CD4-positive, CD25-positive, alpha-beta regulatory T cell (primary cell): ENCODE results near the gene CBX3. TPM values are rescaled to one million over a fixed set of nuclear protein-coding genes. Genes with fewer than 3 reads are reported as not detected.
"Not testable (repeated sequence)": the region's sequence is repeated elsewhere in the genome, so short reads cannot be mapped to it uniquely, and the experiment has no call there.

Source experiments
- ATAC-seq, 2 donors: fragments of 150-1000 bp; cut with Tn5 transposase; one replicate each; pipeline ENCODE4 v1.10.0; 2021; ENCODE audit warnings: low read depth in 2 of 2, moderate number of reproducible peaks in 2 of 2, moderate library complexity in 1 of 2
- DNase-seq, 3 donors: peaks; one replicate each; pipeline versions ENCODE4 v3.0.0 to v3.0.0-alpha.2; 2012 to 2022; ENCODE audit warnings: mixed read lengths in 1 of 3
- H3K27ac ChIP-seq: one replicate; pipeline ENCODE4 v1.7.0; 2013; ENCODE audit warnings: mild to moderate bottlenecking, low read length; ENCODE audit not compliant: insufficient read depth, poor library complexity, severe bottlenecking
- H3K27me3 ChIP-seq: one replicate; pipeline ENCODE4 v1.7.0; 2013; ENCODE audit warnings: low read length; ENCODE audit not compliant: control insufficient read depth, insufficient read depth
- H3K36me3 ChIP-seq: one replicate; pipeline ENCODE4 v1.7.0; 2013; ENCODE audit warnings: mild to moderate bottlenecking, low read length, moderate library complexity; ENCODE audit not compliant: control insufficient read depth, insufficient read depth
- H3K4me1 ChIP-seq: 2 replicates; pipeline ENCODE4 v1.7.0; 2013; ENCODE audit warnings: mild to moderate bottlenecking, low read length; ENCODE audit not compliant: insufficient read depth, control insufficient read depth, poor library complexity, severe bottlenecking
- H3K4me3 ChIP-seq: one replicate; pipeline ENCODE4 v1.7.0; 2013; ENCODE audit warnings: low read depth, mild to moderate bottlenecking, low read length, moderate library complexity
- H3K9me3 ChIP-seq, 2 experiments: 1 replicate in 1 of 2; 2 replicates in 1 of 2; pipeline ENCODE4 v1.7.0; 2013; ENCODE audit warnings: low read length in 2 of 2, mild to moderate bottlenecking in 1 of 2, moderate library complexity in 1 of 2; ENCODE audit not compliant: control insufficient read depth in 2 of 2
- H3K27ac Mint-ChIP-seq, 3 donors: one replicate each; pipeline ENCODE4 v1.8.0; 2020 to 2022; ENCODE audit warnings: mild to moderate bottlenecking in 3 of 3, mixed read lengths in 3 of 3, moderate library complexity in 2 of 3
- H3K27me3 Mint-ChIP-seq: one replicate; pipeline ENCODE4 v1.8.0; 2022; ENCODE audit warnings: mild to moderate bottlenecking, mixed read lengths
- H3K36me3 Mint-ChIP-seq: one replicate; pipeline ENCODE4 v1.8.0; 2020; ENCODE audit warnings: mixed read lengths
- H3K4me1 Mint-ChIP-seq, 4 donors: one replicate each; pipeline ENCODE4 v1.8.0; 2020 to 2022; ENCODE audit warnings: mixed read lengths in 4 of 4, mild to moderate bottlenecking in 1 of 4
- H3K4me3 Mint-ChIP-seq, 4 donors: one replicate each; pipeline ENCODE4 v1.8.0; 2020 to 2022; ENCODE audit warnings: mild to moderate bottlenecking in 4 of 4, mixed read lengths in 4 of 4, moderate library complexity in 3 of 4
- H3K9me3 Mint-ChIP-seq, 7 donors: one replicate each; pipeline ENCODE4 v1.8.0; 2020 to 2022; ENCODE audit warnings: mixed read lengths in 7 of 7, mild to moderate bottlenecking in 3 of 7, moderate library complexity in 2 of 7
- polyA plus RNA-seq, 4 donors: library from polyadenylated mRNA; unstranded; fragments of 300-500 nt; fragmentation: Illumina TruSeq; gene quantifications; one replicate each; pipeline ENCODE4 v1.2.3, GENCODE V29; 2021
- total RNA-seq: library from RNA; stranded (reverse); gene quantifications from one replicate; pipeline ENCODE4 v1.2.3, GENCODE V29; 2022

Gene CBX3
- total and polyA plus RNA-seq, 5 donors from 2014 or later = 89.1 to 135 (median 124) TPM

DNA sequence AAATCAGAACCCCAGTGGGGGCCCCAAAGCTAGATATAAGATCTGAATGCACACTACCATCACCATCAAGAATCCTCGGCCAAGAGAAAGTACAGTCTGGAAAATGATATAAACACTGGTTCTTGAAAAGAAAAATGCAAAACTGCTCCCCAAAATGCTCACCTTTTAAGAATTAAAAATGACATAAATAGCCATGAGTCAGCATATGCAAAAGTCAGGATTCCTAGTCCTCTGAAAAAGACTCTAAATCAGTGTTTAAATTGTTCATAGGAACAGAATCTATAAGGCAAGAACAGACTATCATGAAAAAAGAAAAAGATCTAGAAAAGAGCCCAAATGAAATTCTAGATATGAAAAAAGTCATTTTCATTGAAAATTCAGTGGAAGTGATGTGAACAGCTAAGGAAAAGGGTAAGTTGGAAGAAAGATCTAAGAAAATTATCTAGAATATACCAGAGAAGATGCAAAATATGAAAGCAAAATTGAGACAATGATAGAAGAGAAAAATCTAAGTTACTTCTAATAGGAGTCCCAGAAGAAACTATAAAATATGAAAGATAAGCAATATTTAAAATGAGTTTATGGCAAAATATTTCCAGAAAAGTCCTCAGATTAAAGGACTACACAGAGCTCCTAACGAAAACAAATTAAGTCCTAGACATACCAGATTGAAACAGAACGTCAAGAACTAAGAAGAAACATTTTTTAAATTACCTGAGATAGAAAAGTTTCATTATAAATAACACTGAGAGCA, 19.9 kb upstream of the CBX3 start:
- DNase-seq (no peak), ATAC-seq (no peak)
- Mint-ChIP-seq H3K27ac (peak overlapping the region in 1 of 3 donors; percentile 67), H3K9me3 (peaks cover 0 to 1% (median 0%) of the 10 kb centered on the region in 7 donors), H3K27me3 (no peaks in the 10 kb centered on the region), H3K36me3 (peaks cover 27% of the 10 kb centered on the region), H3K4me1 (peaks cover 22 to 77% (median 52%) of the 10 kb centered on the region in 4 donors), H3K4me3 (no peak overlapping the region)
- H3K27me3 ChIP-seq = no peaks in the 10 kb centered on the region
- peaks cover 9% of the 10 kb centered on the region for H3K36me3 ChIP-seq
- H3K4me3 ChIP-seq = no peak overlapping the region
- peaks cover 7% of the 10 kb centered on the region for H3K4me1 ChIP-seq
- no peaks in the 10 kb centered on the region for H3K9me3 ChIP-seq
- no peak overlapping the region for H3K27ac ChIP-seq

DNA sequence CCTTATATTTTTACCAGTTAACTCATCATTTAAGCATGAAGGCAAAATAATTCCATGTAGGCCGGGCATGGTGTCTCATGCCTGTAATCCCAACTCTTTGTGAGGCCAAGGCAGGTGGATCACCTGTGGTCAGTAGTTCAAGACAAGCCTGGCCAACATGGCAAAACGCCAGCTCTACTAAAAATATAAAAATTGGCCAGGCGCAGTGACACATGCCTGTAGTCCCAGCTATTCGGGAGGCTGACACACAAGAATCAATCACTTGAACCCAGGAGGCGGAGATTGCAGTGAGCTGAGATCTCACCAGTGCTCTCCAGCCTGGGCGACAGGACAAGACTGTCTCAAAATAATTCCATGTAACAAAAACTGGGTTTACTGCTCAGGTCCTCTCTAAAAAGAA, 19.3 kb upstream of the CBX3 start:
- peaks cover 0 to 1% (median 0%) of the 10 kb centered on the region in 7 donors for H3K9me3 Mint-ChIP-seq
- H3K27me3 Mint-ChIP-seq = no peaks in the 10 kb centered on the region
- peaks cover 27 to 79% (median 58%) of the 10 kb centered on the region in 4 donors for H3K4me1 Mint-ChIP-seq
- DNase-seq (no peak), ATAC-seq (no peak)
- H3K4me3 Mint-ChIP-seq = no peak overlapping the region
- H3K4me1 ChIP-seq = peaks cover 14% of the 10 kb centered on the region
- no peak overlapping the region for H3K27ac ChIP-seq
- H3K36me3 Mint-ChIP-seq = peaks cover 29% of the 10 kb centered on the region
- no peak overlapping the region for H3K4me3 ChIP-seq
- no peaks in the 10 kb centered on the region for H3K9me3 ChIP-seq
- H3K27me3 ChIP-seq = no peaks in the 10 kb centered on the region
- H3K36me3 ChIP-seq = peaks cover 9% of the 10 kb centered on the region
- H3K27ac Mint-ChIP-seq = peak overlapping the region in 1 of 3 donors; percentile 76

DNA sequence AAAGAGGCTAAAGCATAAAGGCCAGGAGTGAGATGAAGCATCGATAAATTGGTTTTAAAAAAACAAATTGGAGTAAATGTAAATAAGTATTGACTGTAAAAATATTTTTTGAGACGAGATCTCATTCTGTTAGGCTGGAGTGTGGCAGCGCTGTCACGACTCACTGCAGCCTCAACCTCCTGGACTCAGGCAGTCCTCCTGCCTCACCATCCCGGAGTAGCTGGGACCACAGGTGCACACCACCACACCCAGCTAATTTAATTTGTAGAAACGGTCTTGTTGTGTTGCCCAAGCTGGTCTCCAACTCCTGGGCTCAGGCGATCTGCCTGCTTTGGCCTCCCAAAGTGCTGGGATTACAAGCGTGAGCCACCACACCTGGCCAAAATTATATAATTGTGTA, 18.8 kb upstream of the CBX3 start:
- peaks cover 0 to 1% (median 0%) of the 10 kb centered on the region in 7 donors for H3K9me3 Mint-ChIP-seq
- H3K4me1 Mint-ChIP-seq = peaks cover 31 to 80% (median 61%) of the 10 kb centered on the region in 4 donors
- H3K27me3 Mint-ChIP-seq = no peaks in the 10 kb centered on the region

DNA sequence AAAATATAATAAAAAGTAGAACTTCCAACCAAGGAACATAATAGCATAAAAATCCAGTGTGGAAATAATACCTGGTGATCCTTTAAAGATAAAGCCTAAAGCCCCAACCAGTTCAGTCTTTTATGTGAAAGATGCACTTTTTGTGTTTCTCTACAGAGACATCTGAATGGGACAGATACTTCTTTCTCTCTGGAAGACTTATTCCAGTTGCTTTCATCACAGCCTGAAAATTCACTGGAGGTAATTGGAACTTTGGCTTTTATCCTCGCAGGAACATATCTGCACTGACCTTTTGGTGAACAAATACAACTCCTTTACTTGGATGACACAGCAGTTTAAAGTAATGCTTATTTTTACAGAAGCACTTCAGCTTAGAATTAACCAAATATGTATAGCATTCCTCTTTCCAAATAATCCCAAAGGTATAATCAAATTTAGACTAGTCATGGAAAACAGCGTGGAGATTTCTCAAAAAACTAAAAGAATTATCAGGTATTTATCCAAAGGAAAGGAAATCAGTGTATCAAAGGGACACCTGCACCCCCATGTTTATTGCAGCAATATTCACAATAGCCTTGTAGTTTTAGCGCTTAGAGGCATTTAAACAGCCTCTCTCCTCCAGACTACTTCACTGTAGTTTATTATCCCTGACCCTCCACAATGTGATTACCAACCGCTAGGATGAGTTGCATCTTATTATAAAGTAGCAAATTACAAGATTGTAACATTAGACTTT, 17.8 kb upstream of the CBX3 start:
- H3K36me3 ChIP-seq = peaks cover 18% of the 10 kb centered on the region
- no peak overlapping the region for H3K27ac ChIP-seq
- Mint-ChIP-seq H3K27ac (peak overlapping the region in 2 of 3 donors; percentile 54 to 55), H3K4me1 (peaks cover 31 to 85% (median 61%) of the 10 kb centered on the region in 4 donors), H3K9me3 (peaks cover 0 to 1% (median 0%) of the 10 kb centered on the region in 7 donors), H3K27me3 (no peaks in the 10 kb centered on the region), H3K36me3 (peaks cover 30% of the 10 kb centered on the region), H3K4me3 (peak overlapping the region in 1 of 4 donors; percentile 30)
- no peak overlapping the region for H3K4me3 ChIP-seq
- no peaks in the 10 kb centered on the region for H3K27me3 ChIP-seq
- no peaks in the 10 kb centered on the region for H3K9me3 ChIP-seq
- ATAC-seq (no peak), DNase-seq (no peak)
- H3K4me1 ChIP-seq = peaks cover 19% of the 10 kb centered on the region

More for the DNA sequence above, 18.8 kb upstream of the CBX3 start:
- H3K4me3 Mint-ChIP-seq = no peak overlapping the region
- Histone ChIP-seq H3K27me3 (no peaks in the 10 kb centered on the region), H3K36me3 (peaks cover 9% of the 10 kb centered on the region), H3K4me3 (no peak overlapping the region), H3K9me3 (no peaks in the 10 kb centered on the region), H3K27ac (no peak overlapping the region), H3K4me1 (peaks cover 18% of the 10 kb centered on the region)
- H3K27ac Mint-ChIP-seq = peak overlapping the region in 2 of 3 donors; percentile 24 to 76
- no peak for ATAC-seq
- peaks cover 32% of the 10 kb centered on the region for H3K36me3 Mint-ChIP-seq
- DNase-seq = no peak

DNA sequence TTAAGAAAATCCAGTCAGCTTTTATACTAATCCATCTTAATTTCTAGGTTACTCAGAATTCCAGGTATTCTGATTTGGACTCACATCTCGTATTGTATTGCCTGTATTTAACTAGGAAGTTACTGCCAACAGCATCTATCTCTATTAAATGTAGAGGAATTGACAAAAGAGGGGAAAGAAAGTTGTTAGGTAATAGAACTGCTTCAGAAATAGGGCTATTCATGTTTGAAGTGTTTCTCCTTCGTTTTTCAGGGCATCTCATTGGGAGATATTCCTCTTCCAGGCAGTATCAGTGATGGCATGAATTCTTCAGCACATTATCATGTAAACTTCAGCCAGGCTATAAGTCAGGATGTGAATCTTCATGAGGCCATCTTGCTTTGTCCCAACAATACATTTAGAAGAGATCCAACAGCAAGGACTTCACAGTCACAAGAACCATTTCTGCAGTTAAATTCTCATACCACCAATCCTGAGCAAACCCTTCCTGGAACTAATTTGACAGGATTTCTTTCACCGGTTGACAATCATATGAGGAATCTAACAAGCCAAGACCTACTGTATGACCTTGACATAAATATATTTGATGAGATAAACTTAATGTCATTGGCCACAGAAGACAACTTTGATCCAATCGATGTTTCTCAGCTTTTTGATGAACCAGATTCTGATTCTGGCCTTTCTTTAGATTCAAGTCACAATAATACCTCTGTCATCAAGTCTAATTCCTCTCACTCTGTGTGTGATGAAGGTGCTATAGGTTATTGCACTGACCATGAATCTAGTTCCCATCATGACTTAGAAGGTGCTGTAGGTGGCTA, 17.1 kb upstream of the CBX3 start:
- Mint-ChIP-seq H3K27ac (peak overlapping the region; percentile 12 to 55 (median 12)), H3K4me1 (peaks cover 31 to 88% (median 66%) of the 10 kb centered on the region in 4 donors), H3K36me3 (peaks cover 33% of the 10 kb centered on the region), H3K4me3 (peak overlapping the region in 1 of 4 donors; percentile 18)
- H3K27ac ChIP-seq, H3K9me3 ChIP-seq, H3K4me3 ChIP-seq, H3K27me3 Mint-ChIP-seq, DNase-seq, H3K9me3 Mint-ChIP-seq, H3K27me3 ChIP-seq, ATAC-seq: not testable (repeated sequence)
- Histone ChIP-seq H3K4me1 (peaks cover 22% of the 10 kb centered on the region), H3K36me3 (peaks cover 25% of the 10 kb centered on the region)

DNA sequence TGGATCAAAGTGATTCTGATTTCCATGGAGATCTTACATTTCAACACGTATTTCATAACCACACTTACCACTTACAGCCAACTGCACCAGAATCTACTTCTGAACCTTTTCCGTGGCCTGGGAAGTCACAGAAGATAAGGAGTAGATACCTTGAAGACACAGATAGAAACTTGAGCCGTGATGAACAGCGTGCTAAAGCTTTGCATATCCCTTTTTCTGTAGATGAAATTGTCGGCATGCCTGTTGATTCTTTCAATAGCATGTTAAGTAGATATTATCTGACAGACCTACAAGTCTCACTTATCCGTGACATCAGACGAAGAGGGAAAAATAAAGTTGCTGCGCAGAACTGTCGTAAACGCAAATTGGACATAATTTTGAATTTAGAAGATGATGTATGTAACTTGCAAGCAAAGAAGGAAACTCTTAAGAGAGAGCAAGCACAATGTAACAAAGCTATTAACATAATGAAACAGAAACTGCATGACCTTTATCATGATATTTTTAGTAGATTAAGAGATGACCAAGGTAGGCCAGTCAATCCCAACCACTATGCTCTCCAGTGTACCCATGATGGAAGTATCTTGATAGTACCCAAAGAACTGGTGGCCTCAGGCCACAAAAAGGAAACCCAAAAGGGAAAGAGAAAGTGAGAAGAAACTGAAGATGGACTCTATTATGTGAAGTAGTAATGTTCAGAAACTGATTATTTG, 16.3 kb upstream of the CBX3 start:
- H3K36me3 ChIP-seq = peaks cover 31% of the 10 kb centered on the region
- peak overlapping the region; percentile 10 to 59 (median 54) for H3K27ac Mint-ChIP-seq
- peak overlapping the region; percentile 4 for H3K4me3 ChIP-seq
- ATAC-seq = peak; percentile 22
- peaks cover 28 to 86% (median 68%) of the 10 kb centered on the region in 4 donors for H3K4me1 Mint-ChIP-seq
- H3K4me3 Mint-ChIP-seq = peak overlapping the region in 1 of 4 donors; percentile 22
- H3K9me3 ChIP-seq = no peaks in the 10 kb centered on the region
- peaks cover 0 to 1% (median 0%) of the 10 kb centered on the region in 7 donors for H3K9me3 Mint-ChIP-seq
- H3K27me3 Mint-ChIP-seq = no peaks in the 10 kb centered on the region
- no peak for DNase-seq
- no peaks in the 10 kb centered on the region for H3K27me3 ChIP-seq
- peak overlapping the region; percentile 51 for H3K27ac ChIP-seq
- H3K4me1 ChIP-seq = peaks cover 23% of the 10 kb centered on the region
- peaks cover 38% of the 10 kb centered on the region for H3K36me3 Mint-ChIP-seq

DNA sequence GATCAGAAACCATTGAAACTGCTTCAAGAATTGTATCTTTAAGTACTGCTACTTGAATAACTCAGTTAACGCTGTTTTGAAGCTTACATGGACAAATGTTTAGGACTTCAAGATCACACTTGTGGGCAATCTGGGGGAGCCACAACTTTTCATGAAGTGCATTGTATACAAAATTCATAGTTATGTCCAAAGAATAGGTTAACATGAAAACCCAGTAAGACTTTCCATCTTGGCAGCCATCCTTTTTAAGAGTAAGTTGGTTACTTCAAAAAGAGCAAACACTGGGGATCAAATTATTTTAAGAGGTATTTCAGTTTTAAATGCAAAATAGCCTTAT, 15.7 kb upstream of the CBX3 start:
- Mint-ChIP-seq H3K27ac (peak overlapping the region in 2 of 3 donors; percentile 10 to 59), H3K36me3 (peaks cover 43% of the 10 kb centered on the region), H3K4me1 (peaks cover 28 to 86% (median 68%) of the 10 kb centered on the region in 4 donors), H3K27me3 (no peaks in the 10 kb centered on the region), H3K9me3 (peaks cover 0 to 1% (median 0%) of the 10 kb centered on the region in 7 donors), H3K4me3 (peak overlapping the region in 1 of 4 donors; percentile 22)
- no peak for ATAC-seq
- Histone ChIP-seq H3K4me3 (peak overlapping the region; percentile 4), H3K4me1 (peaks cover 28% of the 10 kb centered on the region), H3K27me3 (no peaks in the 10 kb centered on the region), H3K9me3 (no peaks in the 10 kb centered on the region), H3K36me3 (peaks cover 36% of the 10 kb centered on the region), H3K27ac (peak overlapping the region; percentile 51)
- DNase-seq = no peak
